ENCODE data around the gene WWC1. TPM values are rescaled to one million over a fixed set of nuclear protein-coding genes. Genes with fewer than 3 reads are reported as not detected.

WWC1 gene
- total RNA-seq, 1 experiment from 2014 or later, result 29.4 TPM

DNA sequence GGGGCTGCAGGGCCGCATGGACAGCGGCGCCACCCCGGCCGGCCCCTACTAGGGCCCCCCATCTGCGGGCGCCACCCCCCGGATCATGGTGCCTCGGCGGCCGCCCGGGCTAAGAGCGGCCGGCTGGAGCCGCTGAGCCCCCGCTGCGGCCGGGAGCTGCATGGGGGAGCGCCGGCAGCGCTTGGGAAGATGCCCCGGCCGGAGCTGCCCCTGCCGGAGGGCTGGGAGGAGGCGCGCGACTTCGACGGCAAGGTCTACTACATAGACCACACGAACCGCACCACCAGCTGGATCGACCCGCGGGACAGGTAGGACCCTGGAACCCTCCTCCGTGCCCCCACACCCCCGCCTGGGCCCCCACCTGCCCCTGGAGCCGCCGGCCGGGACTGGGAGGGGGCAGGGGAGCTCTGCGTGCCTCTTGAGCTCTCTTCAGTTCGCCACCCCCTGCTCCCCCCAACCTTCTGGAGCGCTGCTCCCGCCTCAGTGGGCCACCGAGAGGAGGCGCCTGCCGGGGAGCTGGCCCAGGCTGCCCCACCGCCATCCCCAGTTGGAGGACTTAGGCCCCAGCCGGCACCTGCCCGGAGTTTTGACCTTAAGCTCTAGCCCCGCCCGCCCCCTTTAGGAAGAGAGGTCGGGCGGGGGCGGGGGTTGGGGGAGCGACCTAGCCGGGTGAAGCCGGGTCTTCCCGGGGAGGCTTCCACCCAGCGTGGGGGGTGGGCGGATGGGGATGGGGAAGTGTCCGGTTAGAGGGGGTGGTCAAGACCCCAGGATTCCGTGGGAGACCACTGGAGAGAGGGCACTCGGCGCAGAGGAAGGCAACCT is 730 bp downstream of the WWC1 start:
- no peaks in the 10 kb centered on the region for H3K27me3 ChIP-seq (ENCODE audit: control insufficient read depth, insufficient read depth, low read length)
- ChIA-PET POLR2A (no interaction called here), CTCF (interaction anchor here (0.6 to 0.8 kb wide), 3 partner anchors 19 to 597 kb away, joined by 3 to 5 read pairs (median 4); no protein-coding TSS in a partner anchor)
- H3K4me1 ChIP-seq (ENCODE audit: control insufficient read depth, insufficient read depth, low read length), result peaks cover 31% of the 10 kb centered on the region
- no peaks in the 10 kb centered on the region for H3K36me3 ChIP-seq (ENCODE audit: control insufficient read depth, insufficient read depth, low read length)
- H3K9me3 ChIP-seq (ENCODE audit: control insufficient read depth, insufficient read depth, low read depth, low read length), result no peaks in the 10 kb centered on the region
- TF ChIP-seq SIN3A (IDR thresholded peaks at IDR 0.05; ENCODE audit: borderline replicate concordance, insufficient read depth, low read depth, low read length) (no peak; the same call in 1 of the 2 replicates), TCF7L2 (IDR thresholded peaks at IDR 0.05; ENCODE audit: low read depth, low read length) (no peak)
- TF ChIP-seq, protein P1, sequence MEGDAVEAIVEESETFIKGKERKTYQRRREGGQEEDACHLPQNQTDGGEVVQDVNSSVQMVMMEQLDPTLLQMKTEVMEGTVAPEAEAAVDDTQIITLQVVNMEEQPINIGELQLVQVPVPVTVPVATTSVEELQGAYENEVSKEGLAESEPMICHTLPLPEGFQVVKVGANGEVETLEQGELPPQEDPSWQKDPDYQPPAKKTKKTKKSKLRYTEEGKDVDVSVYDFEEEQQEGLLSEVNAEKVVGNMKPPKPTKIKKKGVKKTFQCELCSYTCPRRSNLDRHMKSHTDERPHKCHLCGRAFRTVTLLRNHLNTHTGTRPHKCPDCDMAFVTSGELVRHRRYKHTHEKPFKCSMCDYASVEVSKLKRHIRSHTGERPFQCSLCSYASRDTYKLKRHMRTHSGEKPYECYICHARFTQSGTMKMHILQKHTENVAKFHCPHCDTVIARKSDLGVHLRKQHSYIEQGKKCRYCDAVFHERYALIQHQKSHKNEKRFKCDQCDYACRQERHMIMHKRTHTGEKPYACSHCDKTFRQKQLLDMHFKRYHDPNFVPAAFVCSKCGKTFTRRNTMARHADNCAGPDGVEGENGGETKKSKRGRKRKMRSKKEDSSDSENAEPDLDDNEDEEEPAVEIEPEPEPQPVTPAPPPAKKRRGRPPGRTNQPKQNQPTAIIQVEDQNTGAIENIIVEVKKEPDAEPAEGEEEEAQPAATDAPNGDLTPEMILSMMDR (IDR thresholded peaks at IDR 0.05), result peak; percentile 29; the same call in 1 of the 2 replicates
- no peak for DNase-seq (ENCODE audit: low read depth, low spot score)
- no peak overlapping the region for H3K27ac ChIP-seq (ENCODE audit: low read length)
- in situ Hi-C loops (cut with HindIII; ENCODE audit: low pct_unique_long_range_greater_than_20kb, low sequenced_read_pairs) (no loop called here), intact Hi-C loops (cut with micrococcal nuclease; ENCODE audit: unreplicated experiment) (no loop called here)
- ATAC-seq, result peak; percentile 52
- peak overlapping the region; percentile 50 to 56 for H3K4me3 ChIP-seq (ENCODE audit: low read depth in 2 of 2, low read length in 2 of 2)
- BruUV-seq (replicated peaks), result no TSS peak

GRCh38 chr5:168292786-168293696 is 1.6 kb downstream of the WWC1 start:
- POLR2A ChIA-PET, result no interaction called here
- Histone ChIP-seq H3K9me3 (ENCODE audit: control insufficient read depth, insufficient read depth, low read depth, low read length) (no peaks in the 10 kb centered on the region), H3K4me1 (ENCODE audit: control insufficient read depth, insufficient read depth, low read length) (peaks cover 31% of the 10 kb centered on the region), H3K36me3 (ENCODE audit: control insufficient read depth, insufficient read depth, low read length) (no peaks in the 10 kb centered on the region), H3K27ac (ENCODE audit: low read length) (0 out of 2 replicates have a peak overlapping the region, but pooled peaks have one; percentile 30), H3K27me3 (ENCODE audit: control insufficient read depth, insufficient read depth, low read length) (no peaks in the 10 kb centered on the region), H3K4me3 (ENCODE audit: low read depth in 2 of 2, low read length in 2 of 2) (peak overlapping the region; percentile 50 to 56)
- intact Hi-C loops (cut with micrococcal nuclease; ENCODE audit: unreplicated experiment) (no loop called here), in situ Hi-C loops (cut with HindIII; ENCODE audit: low pct_unique_long_range_greater_than_20kb, low sequenced_read_pairs) (no loop called here)
- DNase-seq (ENCODE audit: low read depth, low spot score) (no peak), ATAC-seq (no peak)
- no TSS peak for BruUV-seq (replicated peaks)
- TF ChIP-seq TCF7L2 (IDR thresholded peaks at IDR 0.05; ENCODE audit: low read depth, low read length) (no peak), POLR2AphosphoS5 (IDR thresholded peaks at IDR 0.05; ENCODE audit: low read depth, low read length) (no peak), SIN3A (IDR thresholded peaks at IDR 0.05; ENCODE audit: borderline replicate concordance, insufficient read depth, low read depth, low read length) (no peak)
- TF ChIP-seq, protein P1 (IDR thresholded peaks at IDR 0.05), result no peak
- TF ChIP-seq, protein P2, sequence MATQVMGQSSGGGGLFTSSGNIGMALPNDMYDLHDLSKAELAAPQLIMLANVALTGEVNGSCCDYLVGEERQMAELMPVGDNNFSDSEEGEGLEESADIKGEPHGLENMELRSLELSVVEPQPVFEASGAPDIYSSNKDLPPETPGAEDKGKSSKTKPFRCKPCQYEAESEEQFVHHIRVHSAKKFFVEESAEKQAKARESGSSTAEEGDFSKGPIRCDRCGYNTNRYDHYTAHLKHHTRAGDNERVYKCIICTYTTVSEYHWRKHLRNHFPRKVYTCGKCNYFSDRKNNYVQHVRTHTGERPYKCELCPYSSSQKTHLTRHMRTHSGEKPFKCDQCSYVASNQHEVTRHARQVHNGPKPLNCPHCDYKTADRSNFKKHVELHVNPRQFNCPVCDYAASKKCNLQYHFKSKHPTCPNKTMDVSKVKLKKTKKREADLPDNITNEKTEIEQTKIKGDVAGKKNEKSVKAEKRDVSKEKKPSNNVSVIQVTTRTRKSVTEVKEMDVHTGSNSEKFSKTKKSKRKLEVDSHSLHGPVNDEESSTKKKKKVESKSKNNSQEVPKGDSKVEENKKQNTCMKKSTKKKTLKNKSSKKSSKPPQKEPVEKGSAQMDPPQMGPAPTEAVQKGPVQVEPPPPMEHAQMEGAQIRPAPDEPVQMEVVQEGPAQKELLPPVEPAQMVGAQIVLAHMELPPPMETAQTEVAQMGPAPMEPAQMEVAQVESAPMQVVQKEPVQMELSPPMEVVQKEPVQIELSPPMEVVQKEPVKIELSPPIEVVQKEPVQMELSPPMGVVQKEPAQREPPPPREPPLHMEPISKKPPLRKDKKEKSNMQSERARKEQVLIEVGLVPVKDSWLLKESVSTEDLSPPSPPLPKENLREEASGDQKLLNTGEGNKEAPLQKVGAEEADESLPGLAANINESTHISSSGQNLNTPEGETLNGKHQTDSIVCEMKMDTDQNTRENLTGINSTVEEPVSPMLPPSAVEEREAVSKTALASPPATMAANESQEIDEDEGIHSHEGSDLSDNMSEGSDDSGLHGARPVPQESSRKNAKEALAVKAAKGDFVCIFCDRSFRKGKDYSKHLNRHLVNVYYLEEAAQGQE (IDR thresholded peaks at IDR 0.05; ENCODE audit: insufficient read depth in 1 of 2, low read depth in 2 of 2, low read length in 1 of 2), result no peak
- CTCF ChIA-PET, result interaction anchor here (0.6 kb wide), 1 partner anchor 50 kb away, joined by 5 read pairs; no protein-coding TSS in a partner anchor

Data from Panc1 (cell line).